HG02943 (cell line): ENCODE measurements around the gene SLAMF8.
A peak's percentile ranks its signal among the peaks of the same experiment; 100 is the strongest.

Experiments
- ATAC-seq: cut with Tn5 transposase; IDR thresholded peaks from one replicate; pipeline ENCODE4 v1.9.1; 2021; ENCODE audit warnings: mild to moderate bottlenecking, low read depth, moderate library complexity; ENCODE audit not compliant: unreplicated experiment

Gene SLAMF8

GRCh38 chr1:159817276-159818041, 9.2 kb upstream of the SLAMF8 start:
- no peak for ATAC-seq

- no peak for ATAC-seq
These were observed 5.4 kb upstream of the SLAMF8 start for GRCh38 chr1:159821171-159821867.

GRCh38 chr1:159823406-159823805, 3.3 kb upstream of the SLAMF8 start:
- no peak for ATAC-seq

- no peak for ATAC-seq
These were observed 1.1 kb upstream of the SLAMF8 start for GRCh38 chr1:159825564-159825963.

- ATAC-seq = no peak
These were observed 423 bp downstream of the SLAMF8 start for GRCh38 chr1:159827102-159827490.

- ATAC-seq = no peak
These were observed 876 bp downstream of the SLAMF8 start for GRCh38 chr1:159827549-159827948.

- no peak for ATAC-seq
These were observed 1.5 kb downstream of the SLAMF8 start for GRCh38 chr1:159828176-159828575.

GRCh38 chr1:159828581-159829272, 2.1 kb downstream of the SLAMF8 start:
- no peak for ATAC-seq

GRCh38 chr1:159829273-159829634, 2.6 kb downstream of the SLAMF8 start:
- peak; percentile 69 for ATAC-seq

- ATAC-seq = no peak
These were observed 3.3 kb downstream of the SLAMF8 start for GRCh38 chr1:159829822-159830465.

GRCh38 chr1:159830722-159831121, 4.0 kb downstream of the SLAMF8 start:
- no peak for ATAC-seq

- ATAC-seq = no peak
These were observed 4.9 kb downstream of the SLAMF8 start for GRCh38 chr1:159831412-159832141.

- no peak for ATAC-seq
These were observed 5.6 kb downstream of the SLAMF8 start for GRCh38 chr1:159832309-159832708.

GRCh38 chr1:159835356-159835755, 8.7 kb downstream of the SLAMF8 start:
- no peak for ATAC-seq

- no peak for ATAC-seq
These were observed 9.3 kb downstream of the SLAMF8 start for GRCh38 chr1:159835862-159836525.

- peak; percentile 52 for ATAC-seq
These were observed 12.0 kb downstream of the SLAMF8 start for GRCh38 chr1:159838715-159839114.

GRCh38 chr1:159839116-159839849, 12.6 kb downstream of the SLAMF8 start:
- peak; percentile 58 for ATAC-seq

GRCh38 chr1:159841749-159842148, 15.1 kb downstream of the SLAMF8 start:
- ATAC-seq = no peak

- ATAC-seq = no peak
These were observed 16.8 kb downstream of the SLAMF8 start for GRCh38 chr1:159843459-159843858.
